GM23338 (cell line): ENCODE measurements around the gene TRIO. TPM values are rescaled to one million over a fixed set of nuclear protein-coding genes. Genes with fewer than 3 reads are reported as not detected.

ENCODE experiments used
- ATAC-seq: fragments of 200-7000 bp; cut with Tn5 transposase; 3 replicates; pipeline ENCODE4 v1.9.1; 2020
- DNase-seq: peaks from one replicate; pipeline ENCODE4 v3.0.0-alpha.2; 2015; ENCODE audit warnings: low spot score
- H2AFZ ChIP-seq: fragments of 200-600 bp; sonication (generic); 2 replicates; pipeline ENCODE4 v1.8.0; 2016; ENCODE audit warnings: antibody characterized with exemption, mild to moderate bottlenecking, moderate library complexity
- H3F3A ChIP-seq: fragments of 200-600 bp; sonication (generic); replicated peaks from 2 replicates; pipeline ENCODE4 v1.8.0; 2017; ENCODE audit warnings: antibody characterized with exemption, mixed run types, low read depth
- H3K27ac ChIP-seq: fragments of 200-600 bp; sonication (generic); 2 replicates; pipeline ENCODE4 v1.6.1; 2016; ENCODE audit warnings: low read depth
- H3K27me3 ChIP-seq: fragments of 200-600 bp; sonication (generic); 2 replicates; pipeline ENCODE4 v1.8.0; 2016; ENCODE audit warnings: mild to moderate bottlenecking, mixed run types, moderate library complexity; ENCODE audit not compliant: insufficient read depth
- H3K36me3 ChIP-seq: fragments of 200-600 bp; sonication (generic); 2 replicates; pipeline ENCODE4 v1.8.0; 2016; ENCODE audit warnings: mild to moderate bottlenecking; ENCODE audit not compliant: insufficient read depth
- H3K4me1 ChIP-seq: fragments of 200-600 bp; sonication (generic); 2 replicates; pipeline ENCODE4 v1.8.0; 2016; ENCODE audit warnings: mild to moderate bottlenecking, moderate library complexity; ENCODE audit not compliant: insufficient read depth
- H3K4me2 ChIP-seq: fragments of 200-600 bp; sonication (generic); 2 replicates; pipeline ENCODE4 v1.7.1; 2017; ENCODE audit warnings: mixed run types
- H3K4me3 ChIP-seq: fragments of 200-600 bp; sonication (generic); 2 replicates; pipeline ENCODE4 v1.6.1; 2016; ENCODE audit warnings: mixed run types
- H3K79me2 ChIP-seq: fragments of 200-600 bp; sonication (generic); replicated peaks from 2 replicates; pipeline ENCODE4 v1.8.0; 2017; ENCODE audit warnings: mild to moderate bottlenecking; ENCODE audit not compliant: insufficient read depth
- H3K9me2 ChIP-seq: fragments of 200-600 bp; sonication (generic); 2 replicates; pipeline ENCODE4 v1.8.0; 2017; ENCODE audit not compliant: insufficient read depth
- H4K20me1 ChIP-seq: fragments of 200-600 bp; sonication (generic); replicated peaks from 2 replicates; pipeline ENCODE4 v1.8.0; 2017; ENCODE audit warnings: mild to moderate bottlenecking; ENCODE audit not compliant: insufficient read depth
- H3K27ac Mint-ChIP-seq: 2 replicates; pipeline ENCODE4 v1.8.0; 2020; ENCODE audit warnings: inconsistent platforms, mild to moderate bottlenecking, moderate library complexity, mixed read lengths
- H3K27me3 Mint-ChIP-seq: 3 replicates; pipeline ENCODE4 v1.8.0; 2022; ENCODE audit warnings: low read depth, mild to moderate bottlenecking, moderate library complexity, mixed read lengths, inconsistent platforms; ENCODE audit not compliant: insufficient read depth, poor library complexity
- H3K36me3 Mint-ChIP-seq: 3 replicates; pipeline ENCODE4 v1.8.0; 2021; ENCODE audit warnings: low read depth, mild to moderate bottlenecking, inconsistent platforms, moderate library complexity, mixed read lengths
- H3K4me1 Mint-ChIP-seq: 3 replicates; pipeline ENCODE4 v1.8.0; 2020; ENCODE audit warnings: mild to moderate bottlenecking, inconsistent platforms, mixed read lengths
- H3K4me3 Mint-ChIP-seq: 3 replicates; pipeline ENCODE4 v1.8.0; 2021; ENCODE audit warnings: moderate library complexity, mild to moderate bottlenecking, inconsistent platforms, mixed read lengths
- H3K9me3 Mint-ChIP-seq: 3 replicates; pipeline ENCODE4 v1.8.0; 2020; ENCODE audit warnings: moderate library complexity, mild to moderate bottlenecking, inconsistent platforms, mixed read lengths
- CREB1 ChIP-seq: fragments of 250-450 bp; sonication (Bioruptor Pico); IDR thresholded peaks from 2 replicates; pipeline ENCODE4 v1.5.0; 2020; ENCODE audit warnings: low read depth, mild to moderate bottlenecking, moderate library complexity
- CTCF ChIP-seq, 2 experiments: fragments of 200-600 bp in 1 of 2; sonication (generic) in 1 of 2; conservative IDR thresholded peaks; 2 replicates each; pipeline versions ENCODE4 v1.5.1 to v1.6.1; 2016 to 2017; ENCODE audit warnings: antibody characterized with exemption in 2 of 2, low read depth in 2 of 2, mild to moderate bottlenecking in 2 of 2, moderate library complexity in 1 of 2
- EZH2 ChIP-seq: fragments of 200-600 bp; sonication (generic); IDR thresholded peaks from one replicate; pipeline ENCODE4 v1.8.0; 2017; ENCODE audit warnings: antibody characterized with exemption, mild to moderate bottlenecking, low read depth; ENCODE audit not compliant: unreplicated experiment
- EZH2phosphoT487 ChIP-seq: fragments of 200-600 bp; sonication (generic); IDR thresholded peaks from one replicate; pipeline ENCODE4 v1.8.1; 2018; ENCODE audit warnings: antibody characterized with exemption; ENCODE audit not compliant: unreplicated experiment
- JUNB ChIP-seq: IDR thresholded peaks from one replicate; pipeline ENCODE4 v1.6.1; 2016; ENCODE audit warnings: antibody characterized with exemption; ENCODE audit not compliant: unreplicated experiment
- NANOG ChIP-seq: IDR thresholded peaks from 2 replicates; pipeline ENCODE4 v1.6.1; 2016; ENCODE audit warnings: antibody characterized with exemption, borderline replicate concordance
- POLR2AphosphoS5 ChIP-seq: IDR thresholded peaks from 2 replicates; pipeline ENCODE4 v1.6.1; 2016; ENCODE audit warnings: antibody characterized with exemption, low read depth
- REST ChIP-seq: IDR thresholded peaks from one replicate; pipeline ENCODE4 v1.6.1; 2018; ENCODE audit warnings: antibody characterized with exemption; ENCODE audit not compliant: unreplicated experiment
- STAT1 ChIP-seq: IDR thresholded peaks from one replicate; pipeline ENCODE4 v1.6.1; 2016; ENCODE audit warnings: antibody characterized with exemption; ENCODE audit not compliant: unreplicated experiment
- ZNF114 ChIP-seq: fragments of 250-450 bp; sonication (Bioruptor Pico); IDR thresholded peaks from 2 replicates; pipeline ENCODE4 v1.5.0; 2020; ENCODE audit warnings: mild to moderate bottlenecking, moderate library complexity
- ZNF331 ChIP-seq: fragments of 250-450 bp; sonication (Bioruptor Pico); IDR thresholded peaks from 2 replicates; pipeline ENCODE4 v1.5.0; 2020; ENCODE audit warnings: low read depth, mild to moderate bottlenecking, moderate library complexity
- ZNF462 ChIP-seq: fragments of 250-450 bp; sonication (Bioruptor Pico); IDR thresholded peaks from 2 replicates; pipeline ENCODE4 v1.5.0; 2020; ENCODE audit warnings: mild to moderate bottlenecking, moderate library complexity
- polyA plus RNA-seq: library from polyadenylated mRNA; unstranded; fragments of >200 nt; fragmentation: Nextera tagmentation; extraction: Ambion mirVana; gene quantifications from 2 replicates; pipeline ENCODE4 v1.2.1, GENCODE V29; 2016
- total RNA-seq: library from RNA; depleted of rRNA; stranded (reverse); fragments of >200 nt; shearing (Covaris generic); gene quantifications from 2 replicates; pipeline ENCODE4 v1.2.3, GENCODE V29; 2014
- TF ChIP-seq, protein P1 (sequence below): IDR thresholded peaks from 2 replicates; pipeline ENCODE4 v1.6.1; 2016; ENCODE audit warnings: antibody characterized with exemption

The TRIO gene
- total and polyA plus RNA-seq, 2 experiments from 2014 or later = 13.8 to 113 TPM

DNA sequence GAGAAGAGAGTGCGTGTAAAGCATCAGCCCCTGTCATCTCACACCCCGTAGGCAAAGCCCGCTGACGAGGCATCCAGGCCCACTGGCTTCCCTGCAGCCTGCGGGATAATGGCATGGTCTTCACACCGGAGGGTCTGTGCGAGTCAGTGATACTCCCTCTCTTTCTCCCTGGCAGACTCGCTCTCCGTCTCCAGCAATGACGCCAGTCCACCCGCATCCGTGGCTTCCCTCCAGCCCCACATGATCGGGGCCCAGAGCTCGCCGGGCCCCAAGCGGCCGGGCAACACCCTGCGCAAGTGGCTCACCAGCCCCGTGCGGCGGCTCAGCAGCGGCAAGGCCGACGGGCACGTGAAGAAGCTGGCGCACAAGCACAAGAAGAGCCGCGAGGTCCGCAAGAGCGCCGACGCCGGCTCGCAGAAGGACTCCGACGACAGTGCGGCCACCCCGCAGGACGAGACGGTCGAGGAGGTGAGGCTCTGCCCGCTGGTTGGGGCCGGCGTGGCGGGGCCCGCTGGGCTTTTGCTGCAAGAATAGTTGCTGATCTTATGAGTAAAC is 317.8 kb downstream of the TRIO start:
- no peak overlapping the region for H3K4me3 ChIP-seq
- DNase-seq (no peak), ATAC-seq (no peak)
- no peak overlapping the region for H3K27ac Mint-ChIP-seq
- no peak overlapping the region for H3K27ac ChIP-seq
- H3K9me2 ChIP-seq = no peaks in the 10 kb centered on the region
- peaks cover 35% of the 10 kb centered on the region for H3K36me3 Mint-ChIP-seq
- H3K9me3 Mint-ChIP-seq = peaks cover 3% of the 10 kb centered on the region; the same call in 1 of the 3 replicates
- no peak for TF ChIP-seq ZNF462 (CRISPR knock-in tag)
- no peak for TF ChIP-seq ZNF114
- TF ChIP-seq, protein P1, sequence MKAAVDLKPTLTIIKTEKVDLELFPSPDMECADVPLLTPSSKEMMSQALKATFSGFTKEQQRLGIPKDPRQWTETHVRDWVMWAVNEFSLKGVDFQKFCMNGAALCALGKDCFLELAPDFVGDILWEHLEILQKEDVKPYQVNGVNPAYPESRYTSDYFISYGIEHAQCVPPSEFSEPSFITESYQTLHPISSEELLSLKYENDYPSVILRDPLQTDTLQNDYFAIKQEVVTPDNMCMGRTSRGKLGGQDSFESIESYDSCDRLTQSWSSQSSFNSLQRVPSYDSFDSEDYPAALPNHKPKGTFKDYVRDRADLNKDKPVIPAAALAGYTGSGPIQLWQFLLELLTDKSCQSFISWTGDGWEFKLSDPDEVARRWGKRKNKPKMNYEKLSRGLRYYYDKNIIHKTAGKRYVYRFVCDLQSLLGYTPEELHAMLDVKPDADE = no peak
- no peak for TF ChIP-seq ZNF331 (CRISPR knock-in tag)
- no peak for TF ChIP-seq CREB1
- no peak for TF ChIP-seq EZH2phosphoT487
- no peak for TF ChIP-seq EZH2
- no peak for TF ChIP-seq REST
- TF ChIP-seq JUNB = no peak
- TF ChIP-seq POLR2AphosphoS5 = no peak
- no peak for TF ChIP-seq NANOG
- TF ChIP-seq STAT1 = no peak
- no peak for TF ChIP-seq CTCF (conservative IDR thresholded peaks at IDR 0.05; ENCODE audit: low read depth in 2 of 2)
- peaks cover 10% of the 10 kb centered on the region for H3K4me1 ChIP-seq
- H3K4me3 Mint-ChIP-seq = no peak overlapping the region
- no peak overlapping the region for H2AFZ ChIP-seq
- no peak overlapping the region for H3K4me2 ChIP-seq
- H3K27me3 Mint-ChIP-seq = peaks cover 11% of the 10 kb centered on the region
- no peaks in the 10 kb centered on the region for H3F3A ChIP-seq
- H3K79me2 ChIP-seq = no peaks in the 10 kb centered on the region
- H3K4me1 Mint-ChIP-seq = peaks cover 12% of the 10 kb centered on the region
- no peaks in the 10 kb centered on the region for H3K27me3 ChIP-seq
- H3K36me3 ChIP-seq = peaks cover 4% of the 10 kb centered on the region
- no peaks in the 10 kb centered on the region for H4K20me1 ChIP-seq
